ENCODE results near the gene UBC.
"Not testable (repeated sequence)": the region's sequence is repeated elsewhere in the genome, so short reads cannot be mapped to it uniquely, and the experiment has no call there.

UBC gene

DNA sequence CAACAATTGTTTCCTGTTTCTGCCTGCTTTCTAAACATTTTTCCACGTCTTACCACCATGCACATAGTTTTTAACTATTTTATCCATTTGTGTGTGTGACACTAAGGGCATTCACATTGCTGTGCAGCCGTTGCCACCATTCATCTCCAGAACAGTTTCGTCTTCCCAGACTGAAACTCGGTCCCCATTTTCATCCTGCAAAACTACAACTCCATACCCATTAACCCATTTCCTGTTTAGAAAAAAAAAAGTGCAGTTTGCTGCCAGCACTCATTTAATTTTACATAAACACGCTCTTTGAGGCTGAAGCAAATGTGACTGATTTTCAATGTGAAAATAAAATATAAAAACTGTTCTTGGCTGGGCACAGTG lies 15.5 kb downstream of the UBC start:
- Histone ChIP-seq H3K4me3 (ENCODE audit: control insufficient read depth in 1 of 7, extremely low read depth in 1 of 7, insufficient read depth in 4 of 7, low read depth in 2 of 7, low read length in 6 of 7) (peak overlapping the region in 2 of 7 experiments; percentile 12 to 25), H3K4me1 (ENCODE audit: control extremely low read depth in 1 of 4, control insufficient read depth in 4 of 4, insufficient read depth in 4 of 4, low read length in 3 of 4) (peaks cover 0 to 5% (median 2%) of the 10 kb centered on the region in 4 experiments), H3K27ac (ENCODE audit: insufficient read depth in 1 of 2, low read depth in 1 of 2, low read length in 2 of 2, poor library complexity in 1 of 2, severe bottlenecking in 2 of 2) (no peak overlapping the region), H3K27me3 (replicated peaks in 2 of 5; ENCODE audit: control insufficient read depth in 4 of 5, insufficient read depth in 5 of 5, low read length in 4 of 5) (no peaks in the 10 kb centered on the region), H3K9me3 (ENCODE audit: control extremely low read depth in 1 of 5, control insufficient read depth in 4 of 5, insufficient read depth in 2 of 5, low read depth in 1 of 5, low read length in 4 of 5) (no peaks in the 10 kb centered on the region), H3K36me3 (ENCODE audit: control insufficient read depth in 4 of 4, insufficient read depth in 4 of 4, low read length in 3 of 4) (no peaks in the 10 kb centered on the region)
- no peak for DNase-seq
- POLR2A ChIA-PET = no interaction called here
- CTCF ChIA-PET = interaction anchor here (1.0 to 2.1 kb wide), 4 partner anchors 11 to 44 kb away, joined by 3 to 5 read pairs (median 4); no protein-coding TSS in a partner anchor
- WGBS (ENCODE audit: insufficient coverage) = 95% methylated on average over 3 of the region's 5 CpGs

DNA sequence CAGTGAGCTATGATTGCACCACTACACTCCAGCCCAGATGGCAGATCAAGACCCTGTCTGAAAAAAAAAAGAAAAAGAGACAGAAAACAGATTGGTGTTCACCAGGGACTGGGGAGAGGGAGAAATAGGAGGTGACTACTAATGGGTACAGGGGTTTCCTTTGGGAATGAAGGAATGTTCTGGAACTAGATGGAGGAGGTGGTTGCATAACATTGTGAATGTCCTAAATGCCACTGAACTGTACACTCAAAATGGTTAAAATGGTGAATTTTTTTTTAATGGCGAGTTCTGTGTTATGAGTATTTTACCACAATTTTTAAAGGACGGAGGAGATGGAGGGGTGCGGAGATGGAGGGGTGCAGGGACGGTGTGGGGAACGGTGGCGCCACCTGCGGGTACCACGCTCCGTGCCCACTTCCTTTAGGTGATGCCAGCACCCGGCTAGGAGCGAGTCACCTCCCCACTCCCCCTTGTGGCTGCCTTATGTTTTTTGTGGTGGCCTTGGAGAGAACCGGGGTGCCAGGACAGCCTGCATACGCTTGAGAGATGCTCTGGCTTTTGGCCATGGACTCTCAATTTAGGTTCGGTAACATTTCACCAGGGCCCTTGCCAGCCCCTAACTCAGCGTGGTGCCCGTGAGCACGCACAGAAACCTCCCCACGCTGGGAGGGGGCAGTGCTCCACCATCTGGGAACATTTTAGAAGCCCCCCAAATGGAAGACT lies 16.1 kb downstream of the UBC start:
- Histone ChIP-seq H3K27ac (ENCODE audit: insufficient read depth in 1 of 2, low read depth in 1 of 2, low read length in 2 of 2, poor library complexity in 1 of 2, severe bottlenecking in 2 of 2) (no peak overlapping the region), H3K27me3 (replicated peaks in 2 of 5; ENCODE audit: control insufficient read depth in 4 of 5, insufficient read depth in 5 of 5, low read length in 4 of 5) (no peaks in the 10 kb centered on the region), H3K4me1 (ENCODE audit: control extremely low read depth in 1 of 4, control insufficient read depth in 4 of 4, insufficient read depth in 4 of 4, low read length in 3 of 4) (peaks cover 0 to 5% (median 2%) of the 10 kb centered on the region in 4 experiments), H3K9me3 (ENCODE audit: control extremely low read depth in 1 of 5, control insufficient read depth in 4 of 5, insufficient read depth in 2 of 5, low read depth in 1 of 5, low read length in 4 of 5) (no peaks in the 10 kb centered on the region), H3K4me3 (ENCODE audit: control insufficient read depth in 1 of 7, extremely low read depth in 1 of 7, insufficient read depth in 4 of 7, low read depth in 2 of 7, low read length in 6 of 7) (peak overlapping the region in 4 of 7 experiments; percentile 12 to 37 (median 20)), H3K36me3 (ENCODE audit: control insufficient read depth in 4 of 4, insufficient read depth in 4 of 4, low read length in 3 of 4) (no peaks in the 10 kb centered on the region)
- CTCF ChIA-PET = interaction anchor here (1.0 to 2.3 kb wide), 2 partner anchors 8 to 11 kb away, joined by 5 to 9 read pairs; no protein-coding TSS in a partner anchor
- POLR2A ChIA-PET = no interaction called here
- DNase-seq = peak; percentile 81 to 89 (median 84)
- WGBS (ENCODE audit: insufficient coverage) = 11% methylated on average over 7 of the region's 18 CpGs

DNA sequence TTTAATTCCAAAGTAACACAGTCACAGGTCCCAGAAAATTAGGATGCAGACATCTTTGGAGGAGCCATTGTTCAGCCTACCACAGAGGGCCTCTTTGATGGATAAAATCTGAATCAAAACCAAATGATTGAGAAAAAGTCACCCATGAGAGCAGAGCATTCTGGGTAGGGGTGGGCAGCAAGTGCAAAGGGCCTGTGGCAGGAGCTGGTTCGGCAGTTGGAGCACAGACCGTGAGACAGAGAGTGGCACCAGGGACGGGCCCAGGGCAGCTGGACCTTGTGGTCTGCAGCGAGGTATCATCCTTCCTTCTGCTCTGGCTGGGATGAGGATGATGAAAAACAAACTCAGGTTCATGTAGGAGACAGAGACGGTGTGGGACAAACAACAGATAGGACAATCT lies 18.0 kb downstream of the UBC start:
- Histone ChIP-seq H3K4me1 (ENCODE audit: control extremely low read depth in 1 of 4, control insufficient read depth in 4 of 4, insufficient read depth in 4 of 4, low read length in 3 of 4) (peaks cover 0 to 5% (median 2%) of the 10 kb centered on the region in 4 experiments), H3K4me3 (ENCODE audit: control insufficient read depth in 1 of 7, extremely low read depth in 1 of 7, insufficient read depth in 4 of 7, low read depth in 2 of 7, low read length in 6 of 7) (no peak overlapping the region), H3K9me3 (ENCODE audit: control extremely low read depth in 1 of 5, control insufficient read depth in 4 of 5, insufficient read depth in 2 of 5, low read depth in 1 of 5, low read length in 4 of 5) (no peaks in the 10 kb centered on the region), H3K36me3 (ENCODE audit: control insufficient read depth in 4 of 4, insufficient read depth in 4 of 4, low read length in 3 of 4) (no peaks in the 10 kb centered on the region), H3K27me3 (replicated peaks in 2 of 5; ENCODE audit: control insufficient read depth in 4 of 5, insufficient read depth in 5 of 5, low read length in 4 of 5) (no peaks in the 10 kb centered on the region), H3K27ac (ENCODE audit: insufficient read depth in 1 of 2, low read depth in 1 of 2, low read length in 2 of 2, poor library complexity in 1 of 2, severe bottlenecking in 2 of 2) (no peak overlapping the region)
- CTCF ChIA-PET = interaction anchor here (0.9 to 2.3 kb wide), 2 partner anchors 9 to 39 kb away, joined by 4 to 9 read pairs; no protein-coding TSS in a partner anchor
- DNase-seq = no peak
- POLR2A ChIA-PET = no interaction called here
- WGBS (ENCODE audit: insufficient coverage) = 100% methylated on average over 5 of the region's 5 CpGs

DNA sequence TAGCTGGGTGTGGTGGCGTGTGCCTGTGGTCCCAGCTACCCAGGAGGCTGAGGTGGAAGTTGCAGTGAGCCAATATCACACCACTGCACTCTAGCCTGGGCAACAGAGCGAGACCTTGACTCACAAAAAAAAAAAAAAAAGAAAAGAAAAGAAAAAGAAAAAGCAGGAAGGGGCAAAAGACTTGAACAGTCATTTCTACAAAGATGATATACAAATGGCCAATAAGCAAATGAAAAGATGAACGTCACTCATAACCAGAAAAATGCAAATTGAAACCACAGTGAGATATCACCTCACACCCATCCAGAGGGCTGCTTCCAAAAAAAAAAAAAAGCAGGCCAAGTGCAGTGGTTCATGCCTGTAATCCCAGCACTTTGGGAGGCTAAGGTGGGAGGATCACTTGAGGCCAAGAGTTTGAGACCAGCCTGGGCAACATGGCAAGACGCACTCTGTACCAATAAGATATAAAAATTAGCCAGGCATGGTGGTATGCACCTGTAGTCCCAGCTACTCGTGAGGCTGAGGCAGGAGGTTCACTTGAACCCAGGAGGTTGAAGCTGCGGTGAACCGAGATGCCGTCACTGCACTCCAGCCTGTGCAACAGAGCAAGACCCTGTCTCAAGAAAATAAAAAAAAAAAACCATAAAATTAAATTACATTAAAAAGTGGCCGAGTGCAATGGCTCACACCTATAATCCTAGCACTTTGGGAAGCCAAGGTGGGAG lies 20.5 kb downstream of the UBC start:
- Histone ChIP-seq H3K4me1 (ENCODE audit: control extremely low read depth in 1 of 4, control insufficient read depth in 4 of 4, insufficient read depth in 4 of 4, low read length in 3 of 4) (peaks cover 0 to 5% (median 2%) of the 10 kb centered on the region in 4 experiments), H3K36me3 (ENCODE audit: control insufficient read depth in 4 of 4, insufficient read depth in 4 of 4, low read length in 3 of 4) (no peaks in the 10 kb centered on the region), H3K9me3 (ENCODE audit: control extremely low read depth in 1 of 5, control insufficient read depth in 4 of 5, insufficient read depth in 2 of 5, low read depth in 1 of 5, low read length in 4 of 5) (no peaks in the 10 kb centered on the region), H3K4me3 (ENCODE audit: control insufficient read depth in 1 of 7, extremely low read depth in 1 of 7, insufficient read depth in 4 of 7, low read depth in 2 of 7, low read length in 6 of 7) (no peak overlapping the region), H3K27me3 (replicated peaks in 2 of 5; ENCODE audit: control insufficient read depth in 4 of 5, insufficient read depth in 5 of 5, low read length in 4 of 5) (no peaks in the 10 kb centered on the region), H3K27ac (ENCODE audit: insufficient read depth in 1 of 2, low read depth in 1 of 2, low read length in 2 of 2, poor library complexity in 1 of 2, severe bottlenecking in 2 of 2) (no peak overlapping the region)
- DNase-seq = no peak
- POLR2A ChIA-PET = interaction anchor here (0.6 kb wide), 1 partner anchor 1529 kb away, joined by 3 read pairs; no protein-coding TSS in a partner anchor
- CTCF ChIA-PET = interaction anchor here (0.6 to 1.5 kb wide), 5 partner anchors 9 to 87 kb away, joined by 3 to 5 read pairs (median 4); no protein-coding TSS in a partner anchor
- 100% methylated on average over 2 of the region's 9 CpGs for WGBS (ENCODE audit: insufficient coverage)

DNA sequence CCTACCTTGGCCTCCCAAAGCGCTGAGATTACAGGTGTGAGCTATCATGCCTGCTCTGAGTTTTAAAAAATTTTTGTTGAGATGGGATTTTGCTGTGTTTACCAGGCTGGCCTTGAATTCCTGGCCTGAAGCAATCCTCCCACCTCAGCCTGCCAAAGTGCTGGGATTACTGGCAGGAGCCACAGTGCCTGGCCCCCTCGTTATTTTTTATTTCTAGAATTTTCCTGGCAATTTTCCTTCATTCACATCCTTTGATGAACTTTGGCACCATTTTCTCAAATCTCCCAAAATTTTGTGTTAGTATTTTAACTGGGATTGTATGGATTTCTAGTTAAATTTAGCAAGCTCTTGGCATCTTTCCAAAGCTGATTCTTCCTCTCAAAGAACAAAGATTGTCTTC lies 26.2 kb downstream of the UBC start:
- H3K4me1 ChIP-seq (ENCODE audit: control extremely low read depth in 1 of 4, control insufficient read depth in 4 of 4, insufficient read depth in 4 of 4, low read length in 3 of 4) = peaks cover 3 to 14% (median 12%) of the 10 kb centered on the region in 4 experiments
- no peaks in the 10 kb centered on the region for H3K27me3 ChIP-seq (replicated peaks in 2 of 5; ENCODE audit: control insufficient read depth in 4 of 5, insufficient read depth in 5 of 5, low read length in 4 of 5)
- H3K27ac ChIP-seq (ENCODE audit: insufficient read depth in 1 of 2, low read depth in 1 of 2, low read length in 2 of 2, poor library complexity in 1 of 2, severe bottlenecking in 2 of 2) = no peak overlapping the region
- no peak overlapping the region for H3K4me3 ChIP-seq (ENCODE audit: control insufficient read depth in 1 of 7, extremely low read depth in 1 of 7, insufficient read depth in 4 of 7, low read depth in 2 of 7, low read length in 6 of 7)
- no peaks in the 10 kb centered on the region for H3K9me3 ChIP-seq (ENCODE audit: control extremely low read depth in 1 of 5, control insufficient read depth in 4 of 5, insufficient read depth in 2 of 5, low read depth in 1 of 5, low read length in 4 of 5)
- POLR2A ChIA-PET = interaction anchor here (0.6 kb wide), 1 partner anchor 47 kb away, joined by 3 read pairs; no protein-coding TSS in a partner anchor
- CTCF ChIA-PET = interaction anchor here (0.7 to 3.9 kb wide), 6 partner anchors 9 to 52 kb away, joined by 3 to 16 read pairs (median 4); no protein-coding TSS in a partner anchor
- no peaks in the 10 kb centered on the region for H3K36me3 ChIP-seq (ENCODE audit: control insufficient read depth in 4 of 4, insufficient read depth in 4 of 4, low read length in 3 of 4)
- DNase-seq = no peak
- 100% methylated on average over 2 of the region's 2 CpGs for WGBS (ENCODE audit: insufficient coverage)

DNA sequence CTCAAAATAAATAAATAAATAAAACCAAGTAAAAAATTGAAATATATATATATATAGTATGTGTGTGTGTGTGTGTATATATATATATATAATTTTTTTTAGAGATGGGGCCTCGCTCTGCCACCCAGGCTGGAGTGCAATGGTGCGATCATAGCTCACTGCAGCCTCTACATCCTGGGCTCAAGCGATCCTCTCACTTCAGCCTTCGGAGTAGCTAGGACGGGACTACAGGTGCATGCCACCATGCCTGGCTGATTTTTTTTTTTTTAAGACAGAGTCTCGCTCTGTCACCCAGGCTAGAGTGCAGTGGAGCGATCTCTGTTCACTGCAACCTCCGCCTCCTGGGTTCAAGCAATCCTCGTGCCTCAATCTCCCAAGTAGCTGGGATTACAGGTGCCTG lies 26.7 kb downstream of the UBC start:
- DNase-seq; H3K36me3 ChIP-seq (ENCODE audit: control insufficient read depth in 4 of 4, insufficient read depth in 4 of 4, low read length in 3 of 4); H3K9me3 ChIP-seq (ENCODE audit: control extremely low read depth in 1 of 5, control insufficient read depth in 4 of 5, insufficient read depth in 2 of 5, low read depth in 1 of 5, low read length in 4 of 5); H3K27me3 ChIP-seq (replicated peaks in 2 of 5; ENCODE audit: control insufficient read depth in 4 of 5, insufficient read depth in 5 of 5, low read length in 4 of 5); H3K27ac ChIP-seq (ENCODE audit: insufficient read depth in 1 of 2, low read depth in 1 of 2, low read length in 2 of 2, poor library complexity in 1 of 2, severe bottlenecking in 2 of 2); H3K4me3 ChIP-seq (ENCODE audit: control insufficient read depth in 1 of 7, extremely low read depth in 1 of 7, insufficient read depth in 4 of 7, low read depth in 2 of 7, low read length in 6 of 7): not testable (repeated sequence)
- ChIA-PET POLR2A (interaction anchor here (0.6 kb wide), 1 partner anchor 47 kb away, joined by 3 read pairs; no protein-coding TSS in a partner anchor), CTCF (interaction anchor here (0.7 to 3.9 kb wide), 5 partner anchors 9 to 61 kb away, joined by 3 to 16 read pairs (median 4); no protein-coding TSS in a partner anchor)
- peaks cover 3 to 14% (median 12%) of the 10 kb centered on the region in 4 experiments for H3K4me1 ChIP-seq (ENCODE audit: control extremely low read depth in 1 of 4, control insufficient read depth in 4 of 4, insufficient read depth in 4 of 4, low read length in 3 of 4)
- WGBS (ENCODE audit: insufficient coverage) = 93% methylated on average over 9 of the region's 9 CpGs

Measured in common myeloid progenitor, CD34-positive (primary cell).